Measurements from ENCODE around the gene NUDCD2.
"Not testable (repeated sequence)": the region's sequence is repeated elsewhere in the genome, so short reads cannot be mapped to it uniquely, and the experiment has no call there.

Gene NUDCD2

GRCh38 chr5:163415673-163416072 lies 44.2 kb downstream of the NUDCD2 start:
- DNase-seq: not testable (repeated sequence)

- no peak for DNase-seq
Observed at GRCh38 chr5:163410505-163410904, 49.4 kb downstream of the NUDCD2 start.

GRCh38 chr5:163409384-163409783 lies 50.5 kb downstream of the NUDCD2 start:
- no peak for DNase-seq

GRCh38 chr5:163408311-163408923 lies 51.5 kb downstream of the NUDCD2 start:
- peak; percentile 58 for DNase-seq

- DNase-seq: no peak
Observed at GRCh38 chr5:163407034-163407655, 52.8 kb downstream of the NUDCD2 start.

- DNase-seq: no peak
Observed at GRCh38 chr5:163404364-163405173, 55.3 kb downstream of the NUDCD2 start.

- no peak for DNase-seq
Observed at GRCh38 chr5:163402007-163402406, 57.9 kb downstream of the NUDCD2 start.

GRCh38 chr5:163401271-163401670 lies 58.6 kb downstream of the NUDCD2 start:
- no peak for DNase-seq

GRCh38 chr5:163399923-163400322 lies 60.0 kb downstream of the NUDCD2 start:
- no peak for DNase-seq

- DNase-seq: no peak
Observed at GRCh38 chr5:163397354-163397753, 62.5 kb downstream of the NUDCD2 start.

GRCh38 chr5:163396818-163397340 lies 63.0 kb downstream of the NUDCD2 start:
- DNase-seq: not testable (repeated sequence)
